Lower leg skin (tissue), 4 donors: ENCODE measurements around the gene COL2A1. TPM values are rescaled to one million over a fixed set of nuclear protein-coding genes. Genes with fewer than 3 reads are reported as not detected.

Source experiments
- DNase-seq, 2 donors: peaks; one replicate each; pipeline ENCODE4 v3.0.0-alpha.2; 2019; ENCODE audit warnings: low spot score in 2 of 2
- H3K4me3 ChIP-seq: fragments of 200-600 bp; sonication (generic); 2 replicates; pipeline ENCODE4 v1.5.1; 2017; ENCODE audit warnings: mild to moderate bottlenecking, low read depth; ENCODE audit not compliant: poor library complexity, severe bottlenecking
- POLR2A ChIP-seq, 2 donors: fragments of 450-650 bp; IDR thresholded peaks; one replicate each; pipeline ENCODE4 v1.6.1; 2016 to 2017; ENCODE audit warnings: antibody characterized with exemption in 2 of 2, mild to moderate bottlenecking in 1 of 2, moderate library complexity in 1 of 2
- WGBS, 2 donors: methylation state at CpG; one replicate each; pipeline ENCODE4 v1.1.5; 2018; 5-methylcytosine and 5-hydroxymethylcytosine counted together
- intact Hi-C: fragments of 100-400 bp; cut with DNase I; formaldehyde crosslinking; loops from one replicate; pipeline ENCODE4 v1.15.0; 2023; ENCODE audit warnings: low total_unique reads
- total RNA-seq, 4 donors: library from RNA; depleted of rRNA; stranded (reverse); fragments of >200 nt; gene quantifications; one replicate each; pipeline ENCODE4 v1.1.0, GENCODE V29; 2016
- TF ChIP-seq, protein P1 (sequence below), 3 donors: fragments of 450-650 bp; IDR thresholded peaks; one replicate each; pipeline ENCODE4 v1.5.1; 2016; ENCODE audit warnings: antibody characterized with exemption in 3 of 3, mild to moderate bottlenecking in 3 of 3, moderate library complexity in 2 of 3

The COL2A1 gene
- total RNA-seq, 4 donors from 2014 or later = 0.07 to 0.26 TPM; not detected in 2

DNA sequence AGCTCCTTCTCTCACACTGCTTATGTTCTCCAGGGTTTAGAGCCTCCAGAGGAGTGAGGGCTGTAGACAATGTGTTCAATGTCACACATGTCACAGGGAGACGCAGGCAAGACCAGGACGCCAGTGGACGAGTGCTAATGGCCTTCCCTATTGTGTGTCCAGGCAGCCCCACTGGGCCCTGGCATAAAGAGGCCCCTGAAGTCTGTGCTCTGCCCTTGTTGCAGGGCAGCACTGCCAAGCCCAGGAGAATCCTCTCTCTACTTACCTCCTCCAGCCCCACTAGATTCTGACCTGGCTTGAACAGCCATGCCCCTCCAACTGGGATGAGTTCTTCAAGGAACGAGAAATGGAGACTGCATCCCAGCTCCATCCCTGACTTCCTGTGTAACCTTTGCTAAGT is 65.7 kb downstream of the COL2A1 start:
- peak in 1 of 2 donors; percentile 57 for DNase-seq
- intact Hi-C loops = no loop called here
- WGBS, 2 donors = 90 to 96% methylated on average over 4 of the region's 4 CpGs
- H3K4me3 ChIP-seq = no peak overlapping the region
- TF ChIP-seq, protein P1, sequence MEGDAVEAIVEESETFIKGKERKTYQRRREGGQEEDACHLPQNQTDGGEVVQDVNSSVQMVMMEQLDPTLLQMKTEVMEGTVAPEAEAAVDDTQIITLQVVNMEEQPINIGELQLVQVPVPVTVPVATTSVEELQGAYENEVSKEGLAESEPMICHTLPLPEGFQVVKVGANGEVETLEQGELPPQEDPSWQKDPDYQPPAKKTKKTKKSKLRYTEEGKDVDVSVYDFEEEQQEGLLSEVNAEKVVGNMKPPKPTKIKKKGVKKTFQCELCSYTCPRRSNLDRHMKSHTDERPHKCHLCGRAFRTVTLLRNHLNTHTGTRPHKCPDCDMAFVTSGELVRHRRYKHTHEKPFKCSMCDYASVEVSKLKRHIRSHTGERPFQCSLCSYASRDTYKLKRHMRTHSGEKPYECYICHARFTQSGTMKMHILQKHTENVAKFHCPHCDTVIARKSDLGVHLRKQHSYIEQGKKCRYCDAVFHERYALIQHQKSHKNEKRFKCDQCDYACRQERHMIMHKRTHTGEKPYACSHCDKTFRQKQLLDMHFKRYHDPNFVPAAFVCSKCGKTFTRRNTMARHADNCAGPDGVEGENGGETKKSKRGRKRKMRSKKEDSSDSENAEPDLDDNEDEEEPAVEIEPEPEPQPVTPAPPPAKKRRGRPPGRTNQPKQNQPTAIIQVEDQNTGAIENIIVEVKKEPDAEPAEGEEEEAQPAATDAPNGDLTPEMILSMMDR (IDR thresholded peaks at IDR 0.05) = no peak
- no peak for TF ChIP-seq POLR2A (IDR thresholded peaks at IDR 0.05)

DNA sequence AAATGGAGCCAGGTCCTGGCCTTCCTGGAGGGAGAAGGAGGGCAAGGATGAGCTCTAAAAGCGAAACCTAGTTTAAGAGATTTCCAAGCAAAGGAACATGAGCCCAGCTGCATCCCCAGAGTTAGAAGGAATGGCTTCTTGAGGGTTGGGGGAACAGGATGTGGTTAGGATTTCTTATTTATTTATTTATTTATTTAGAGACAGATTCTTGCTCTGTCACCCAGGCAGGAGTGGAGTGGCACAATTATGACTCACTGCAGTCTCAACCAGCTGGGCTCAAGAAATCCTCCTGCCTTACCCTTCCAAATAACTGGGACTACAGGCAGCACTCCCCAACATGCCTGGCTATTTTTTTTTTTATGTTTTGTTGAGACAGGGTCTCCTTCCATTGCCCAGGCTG is 66.2 kb downstream of the COL2A1 start:
- H3K4me3 ChIP-seq = no peak overlapping the region
- 96 to 100% methylated on average over 1 of the region's 1 CpG for WGBS, 2 donors
- TF ChIP-seq, protein P1 (IDR thresholded peaks at IDR 0.05) = no peak
- TF ChIP-seq POLR2A (IDR thresholded peaks at IDR 0.05) = no peak
- DNase-seq = peak in 1 of 2 donors; percentile 26
- intact Hi-C loops = no loop called here

DNA sequence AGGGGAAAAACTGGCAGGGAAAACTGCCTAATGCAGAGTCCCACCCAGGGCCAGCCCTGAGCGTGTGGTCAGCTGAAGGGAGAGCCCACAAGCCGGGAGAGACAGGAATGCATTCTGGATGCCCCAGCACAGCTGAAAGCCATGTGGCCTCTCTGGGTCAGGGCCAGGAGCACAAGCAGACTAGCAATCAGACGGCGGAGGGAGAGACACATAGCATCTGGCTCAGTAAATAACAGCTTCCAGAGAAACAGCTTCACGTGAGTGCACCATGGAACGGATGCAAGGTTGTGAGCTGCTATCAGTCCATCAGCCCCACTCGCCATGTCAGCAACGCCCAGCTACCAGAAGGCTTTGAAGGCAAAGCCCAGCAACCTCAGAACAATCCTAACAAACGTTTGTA is 69.1 kb downstream of the COL2A1 start:
- intact Hi-C loops = no loop called here
- TF ChIP-seq POLR2A (IDR thresholded peaks at IDR 0.05) = no peak
- TF ChIP-seq, protein P1 (IDR thresholded peaks at IDR 0.05) = no peak
- peak; percentile 52 to 87 for DNase-seq
- no peak overlapping the region for H3K4me3 ChIP-seq
- WGBS, 2 donors = 56 to 59% methylated on average over 9 of the region's 9 CpGs

DNA sequence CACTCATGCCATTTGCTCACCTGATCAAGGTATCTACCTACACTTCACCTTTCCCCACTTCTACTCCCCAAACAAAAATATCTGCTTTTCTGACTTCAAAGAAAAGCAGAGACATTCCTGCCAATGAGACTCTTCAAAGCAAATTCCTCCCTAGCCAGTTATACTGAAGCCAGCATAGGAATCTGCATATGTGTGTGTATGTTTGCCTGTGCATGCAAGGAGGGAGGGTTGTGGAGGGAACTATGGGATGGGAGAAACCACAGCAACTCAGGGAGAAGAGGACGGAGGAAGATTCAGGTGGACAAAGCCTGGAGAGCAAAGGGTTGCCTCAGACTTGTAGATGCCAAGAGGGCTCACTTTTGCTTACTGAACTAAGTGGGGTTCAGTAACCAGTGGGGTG is 73.1 kb downstream of the COL2A1 start:
- 54 to 67% methylated on average over 1 of the region's 1 CpG for WGBS, 2 donors
- no peak overlapping the region for H3K4me3 ChIP-seq
- intact Hi-C loops = no loop called here
- TF ChIP-seq, protein P1 (IDR thresholded peaks at IDR 0.05) = no peak
- TF ChIP-seq POLR2A (IDR thresholded peaks at IDR 0.05) = no peak
- no peak for DNase-seq

DNA sequence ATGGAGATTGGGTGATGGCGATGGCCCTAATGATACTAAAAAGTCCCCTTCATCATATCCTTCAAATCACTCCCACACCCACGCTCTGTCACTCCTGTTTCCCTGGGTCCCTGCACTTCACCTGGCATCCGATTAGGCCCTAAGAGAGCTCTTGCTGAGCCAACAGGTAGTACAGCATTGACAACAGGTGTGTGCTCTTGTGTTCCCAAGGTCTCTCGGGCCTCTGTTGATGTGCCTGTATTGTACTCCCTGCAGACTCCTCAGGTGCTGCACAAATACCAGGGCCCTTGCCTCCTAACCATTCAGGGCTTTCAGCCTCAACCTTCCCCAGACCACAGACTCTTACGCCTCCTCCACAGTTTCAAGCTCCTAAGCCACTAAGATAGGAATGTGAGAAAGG is 73.6 kb downstream of the COL2A1 start:
- intact Hi-C loops = no loop called here
- WGBS, 2 donors = 93 to 97% methylated on average over 5 of the region's 5 CpGs

DNA sequence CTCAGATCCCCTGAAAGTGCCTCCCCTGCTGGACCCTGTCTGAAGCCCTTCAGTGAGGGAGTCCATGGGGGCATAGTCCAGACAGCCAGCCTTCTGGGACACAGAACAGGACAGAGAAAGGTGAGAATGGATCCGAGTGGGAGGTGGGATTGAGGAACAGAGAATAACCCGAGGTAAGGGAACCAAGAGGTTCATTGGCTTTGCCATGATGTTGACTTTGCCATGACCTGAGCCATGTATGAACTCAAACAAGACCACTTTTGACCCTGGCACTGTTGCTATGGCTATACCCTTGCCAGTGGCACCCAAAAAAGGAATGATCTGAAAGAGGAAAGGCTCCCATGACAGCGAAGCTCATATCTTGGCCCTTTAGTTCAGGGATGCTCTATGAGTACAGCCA is 76.9 kb downstream of the COL2A1 start:
- no peak overlapping the region for H3K4me3 ChIP-seq
- no peak for DNase-seq
- WGBS, 2 donors = 86 to 87% methylated on average over 3 of the region's 3 CpGs
- TF ChIP-seq POLR2A (IDR thresholded peaks at IDR 0.05) = no peak
- TF ChIP-seq, protein P1 (IDR thresholded peaks at IDR 0.05) = no peak
- intact Hi-C loops = no loop called here

More for the DNA sequence above, 73.6 kb downstream of the COL2A1 start:
- no peak for TF ChIP-seq POLR2A (IDR thresholded peaks at IDR 0.05)
- TF ChIP-seq, protein P1 (IDR thresholded peaks at IDR 0.05) = no peak
- H3K4me3 ChIP-seq = no peak overlapping the region
- no peak for DNase-seq
